Fibroblast of the conjunctiva (primary cell): Measurements from ENCODE around the gene KDM5A.

Source experiments
- DNase-seq: peaks from one replicate; pipeline ENCODE4 v3.0.0-alpha.2; 2010; ENCODE audit warnings: low read depth

Gene KDM5A

DNA sequence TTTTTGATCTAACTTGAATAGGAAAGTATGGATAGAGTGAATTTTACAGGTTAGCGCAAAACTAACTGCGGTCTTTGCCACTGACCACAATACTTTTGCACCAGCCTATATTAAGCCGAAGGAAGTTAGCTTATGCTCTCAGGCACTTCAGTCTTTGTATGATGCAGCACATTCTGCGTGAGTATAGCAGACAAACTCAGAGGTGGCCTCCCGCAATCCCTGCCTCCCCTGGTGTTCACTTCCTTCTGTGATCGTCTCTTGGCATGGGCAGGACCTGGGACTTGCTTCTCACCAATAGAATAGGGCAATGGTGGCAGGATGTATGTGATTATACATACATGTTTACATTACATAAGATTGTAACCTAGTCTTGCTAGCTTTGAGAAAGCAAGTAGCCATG, 116.2 kb downstream of the KDM5A start:
- DNase-seq, result no peak

DNA sequence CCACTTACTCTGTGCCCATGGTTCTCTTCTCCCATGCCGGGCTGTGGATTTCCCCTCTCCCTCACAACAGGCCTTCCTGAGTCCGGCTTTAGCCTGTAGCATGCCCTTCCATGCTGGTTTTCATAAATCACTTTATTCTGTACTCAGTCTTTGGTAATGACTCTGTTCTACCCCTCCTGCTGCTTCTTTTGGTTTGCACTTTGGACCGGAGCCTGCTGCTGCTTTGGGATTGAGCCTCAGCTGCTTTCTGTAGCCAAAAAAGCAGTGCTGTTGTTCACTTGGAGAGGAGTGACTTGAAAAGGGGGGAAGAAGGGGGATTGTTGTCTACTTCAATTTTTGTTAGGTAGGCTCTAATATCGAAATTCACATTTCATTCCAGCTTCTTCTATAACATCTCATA, 118.0 kb downstream of the KDM5A start:
- DNase-seq, result no peak

DNA sequence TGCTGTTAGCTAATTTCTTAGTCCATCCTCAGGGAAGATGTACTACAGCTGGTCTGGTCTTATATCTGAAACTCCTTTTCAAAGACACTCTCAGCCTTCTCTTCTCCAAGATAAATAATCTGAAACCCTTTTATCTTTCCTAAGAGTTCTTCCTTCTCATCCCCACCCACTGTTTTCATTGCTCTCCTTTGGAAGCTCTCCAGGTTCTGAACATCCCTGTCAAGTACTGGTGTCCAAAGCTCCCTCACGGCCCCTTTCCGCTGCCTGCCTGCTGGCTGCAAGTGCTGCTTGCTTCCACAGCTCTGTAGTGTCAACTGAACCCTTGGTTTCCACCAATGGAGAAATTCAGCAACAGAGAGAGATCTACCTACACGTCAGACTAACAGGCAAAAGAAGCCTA, 119.9 kb downstream of the KDM5A start:
- no peak for DNase-seq

DNA sequence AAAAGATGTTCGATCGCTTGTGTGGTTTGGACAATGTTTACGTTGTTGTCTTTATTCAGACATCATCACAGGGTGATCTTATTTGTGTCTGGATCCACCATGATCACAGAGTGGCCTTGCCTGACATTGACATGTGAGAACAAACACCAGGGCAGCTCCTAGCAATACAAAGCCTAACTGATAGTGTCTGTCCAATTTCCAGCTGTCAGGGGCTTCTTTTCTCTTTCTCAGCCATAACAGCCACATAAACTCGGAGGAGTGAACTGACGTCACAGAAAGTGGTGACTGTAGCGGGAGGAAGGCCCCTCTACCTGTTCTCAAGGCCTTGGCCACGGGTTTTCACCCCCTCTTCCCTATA, 120.7 kb downstream of the KDM5A start:
- no peak for DNase-seq

DNA sequence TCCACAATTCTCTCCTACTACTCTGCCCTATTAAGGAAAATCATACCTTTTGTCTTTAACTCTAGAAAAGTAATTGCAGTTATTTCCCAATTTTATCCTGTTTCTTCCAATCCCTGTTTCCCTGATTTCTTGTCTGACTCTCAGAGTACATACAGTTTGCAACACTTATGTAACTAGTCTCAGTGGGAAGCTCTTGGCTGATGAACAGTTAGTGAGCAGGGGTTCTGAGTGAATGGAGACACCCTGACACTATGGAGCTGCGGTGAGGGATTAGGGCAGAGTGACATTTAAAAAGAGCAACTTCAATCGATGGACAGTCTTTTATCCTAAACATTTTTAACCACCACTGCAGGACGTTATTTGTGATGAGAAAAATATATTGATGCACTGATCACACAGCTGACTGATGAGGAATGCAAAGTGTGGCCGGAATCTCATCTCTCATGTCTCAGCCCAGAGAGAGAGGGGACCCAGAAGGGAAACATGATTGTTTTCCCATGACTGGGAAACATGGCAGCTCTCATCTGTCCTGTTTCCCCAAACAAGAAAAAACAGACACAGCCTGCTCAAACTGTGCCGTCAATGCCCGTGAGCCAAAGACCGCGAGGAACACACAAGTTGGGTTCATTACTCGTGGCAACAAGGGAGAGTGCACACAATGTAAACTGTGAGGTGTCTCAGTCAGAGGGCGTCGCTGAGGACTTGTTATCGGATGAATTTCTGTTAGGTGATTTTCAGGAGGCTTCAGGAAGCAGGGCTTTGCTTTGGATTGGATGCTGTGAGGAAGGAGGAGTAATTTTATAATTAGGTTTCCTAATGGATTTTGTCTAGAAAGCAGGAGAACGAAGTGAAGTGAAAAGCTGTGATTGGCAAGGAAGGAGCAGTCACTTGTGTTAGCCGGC, 121.3 kb downstream of the KDM5A start:
- no peak for DNase-seq

DNA sequence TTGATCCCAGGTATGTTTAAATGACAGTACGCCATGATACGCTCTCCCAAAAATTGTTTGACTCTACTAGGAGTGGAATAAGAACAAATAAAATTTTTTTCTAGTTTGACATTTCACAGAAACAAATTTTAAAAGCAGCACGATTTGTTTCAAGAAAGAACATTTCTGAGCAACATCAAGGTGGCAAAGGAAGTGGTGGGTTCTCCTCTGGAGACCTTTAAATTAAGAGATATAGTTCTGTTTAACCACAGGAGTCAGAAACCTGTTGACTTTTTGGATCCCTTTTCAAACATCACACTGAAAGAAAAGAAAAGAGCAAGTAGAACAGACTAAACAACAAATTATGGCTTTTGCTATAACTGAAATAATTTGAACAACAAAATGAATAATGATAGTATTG, 124.0 kb downstream of the KDM5A start:
- DNase-seq, result no peak

DNA sequence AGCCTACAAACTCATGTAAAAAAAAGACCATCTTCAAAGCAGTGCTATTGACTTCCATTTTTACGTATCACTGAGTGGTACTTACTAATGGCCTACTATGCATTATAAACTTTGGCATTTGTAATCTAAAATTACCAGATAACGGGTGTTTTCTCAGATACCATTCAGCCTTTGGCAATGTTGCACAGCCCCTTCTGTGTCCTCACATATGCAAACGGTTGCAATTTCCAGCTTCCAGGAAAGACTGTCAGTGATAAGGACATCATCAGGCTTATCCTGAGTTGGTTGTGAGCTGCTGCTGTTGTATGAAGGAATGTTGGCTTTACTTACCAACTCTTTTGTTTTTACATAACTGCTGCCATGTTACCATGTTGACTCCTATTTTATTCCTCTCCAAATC, 124.9 kb downstream of the KDM5A start:
- no peak for DNase-seq

DNA sequence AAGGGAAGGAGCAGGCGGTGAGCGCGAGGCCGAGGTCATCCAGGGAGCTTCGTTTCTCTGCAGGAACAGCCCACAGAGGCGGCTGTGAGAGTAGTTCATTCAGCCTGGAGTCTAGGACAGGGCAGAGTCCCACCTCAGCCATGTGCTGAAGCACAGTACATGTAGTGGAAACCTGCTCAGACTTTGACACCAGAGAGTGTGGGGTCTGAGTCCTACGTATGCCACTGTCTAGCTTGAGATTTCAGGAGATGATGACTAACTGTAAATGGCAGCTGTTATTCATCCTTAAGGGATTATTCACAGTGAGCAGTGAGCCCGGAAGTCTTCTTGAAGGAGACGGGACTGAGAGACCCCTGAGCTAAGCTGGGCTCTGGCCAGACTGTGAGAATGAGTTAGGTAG, 125.5 kb downstream of the KDM5A start:
- no peak for DNase-seq

DNA sequence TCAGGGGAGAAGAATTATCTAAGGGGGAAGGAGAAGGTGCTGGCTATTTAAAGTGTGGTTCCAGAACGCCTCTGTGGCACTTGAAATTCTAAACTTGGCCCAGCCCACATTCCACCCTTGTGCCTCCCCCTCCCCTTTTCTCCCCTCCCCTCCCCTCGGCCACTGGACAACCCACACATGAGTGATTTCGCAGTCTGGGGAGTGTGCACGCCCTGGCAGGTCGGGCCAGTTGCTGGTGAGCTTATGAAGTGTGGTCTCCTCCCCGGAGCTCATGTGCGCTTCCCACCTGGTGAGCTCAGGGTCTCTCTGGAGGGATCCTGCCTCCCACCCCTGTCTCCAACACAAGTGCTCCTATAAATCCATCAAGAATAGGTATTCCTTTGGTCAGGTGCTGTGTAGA, 126.3 kb downstream of the KDM5A start, which contains the start of gene SLC6A13:
Gene SLC6A13 (minus strand): TSS at position 20 of the 400 bp plus-strand sequence. CDS start 2,784 bp downstream, outside the sequence.
- DNase-seq, result no peak

DNA sequence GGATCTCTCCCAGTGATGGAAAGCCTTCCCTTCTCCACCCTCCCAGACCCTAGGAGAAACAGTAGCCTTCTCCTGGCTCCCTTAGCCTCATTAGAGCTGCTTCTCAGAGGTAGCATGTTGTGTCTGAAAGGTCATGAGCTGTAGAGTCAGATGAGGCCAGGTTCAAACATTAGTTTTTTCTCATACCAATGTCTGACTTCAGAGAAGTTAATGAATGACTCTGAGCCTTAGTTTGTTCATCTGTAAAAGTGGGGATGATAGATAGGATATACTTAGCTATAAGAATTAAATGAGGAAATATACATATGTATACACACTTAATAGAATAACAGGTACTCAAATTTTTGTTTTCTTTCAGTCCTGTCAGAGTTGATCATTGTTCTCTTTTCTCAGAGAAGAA, 127.0 kb downstream of the KDM5A start:
- no peak for DNase-seq

DNA sequence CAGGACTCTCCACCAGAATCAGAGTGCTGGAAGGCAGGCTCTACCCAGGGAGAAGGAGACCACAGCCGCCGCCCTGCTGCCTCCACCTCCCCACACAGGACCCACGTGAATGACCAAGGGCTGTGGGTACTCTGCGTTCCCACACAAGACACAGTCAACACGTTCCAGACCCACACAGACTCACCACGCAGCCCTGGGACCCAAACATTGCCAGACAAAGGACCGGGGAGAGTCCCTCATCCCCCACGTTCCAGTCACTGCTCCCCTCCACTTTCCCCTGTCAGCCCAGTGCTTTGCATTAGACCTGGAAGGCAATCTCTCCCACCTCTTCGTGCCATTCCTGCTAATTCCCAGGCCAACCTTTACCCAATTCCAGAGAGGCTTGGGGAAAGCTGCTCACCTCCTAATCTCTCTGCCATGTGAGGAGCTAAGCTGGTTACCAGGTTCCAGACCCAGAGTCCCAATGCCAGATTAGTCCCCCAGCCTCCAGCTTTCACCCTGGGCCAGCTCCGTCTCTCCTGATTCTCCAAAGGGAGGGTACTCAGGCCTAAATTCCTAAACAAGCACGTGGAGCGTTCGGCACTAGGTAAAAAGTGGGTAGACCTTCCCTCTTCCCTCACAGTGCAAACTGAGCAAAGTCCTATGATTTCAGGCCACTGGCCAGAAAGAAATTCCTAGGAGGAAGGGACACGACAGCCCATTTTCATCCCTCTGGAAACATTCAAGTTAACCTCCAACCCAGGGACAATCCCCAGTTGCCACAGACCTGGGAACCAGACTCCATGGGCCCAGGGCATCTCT, 131.4 kb downstream of the KDM5A start:
- no peak for DNase-seq

DNA sequence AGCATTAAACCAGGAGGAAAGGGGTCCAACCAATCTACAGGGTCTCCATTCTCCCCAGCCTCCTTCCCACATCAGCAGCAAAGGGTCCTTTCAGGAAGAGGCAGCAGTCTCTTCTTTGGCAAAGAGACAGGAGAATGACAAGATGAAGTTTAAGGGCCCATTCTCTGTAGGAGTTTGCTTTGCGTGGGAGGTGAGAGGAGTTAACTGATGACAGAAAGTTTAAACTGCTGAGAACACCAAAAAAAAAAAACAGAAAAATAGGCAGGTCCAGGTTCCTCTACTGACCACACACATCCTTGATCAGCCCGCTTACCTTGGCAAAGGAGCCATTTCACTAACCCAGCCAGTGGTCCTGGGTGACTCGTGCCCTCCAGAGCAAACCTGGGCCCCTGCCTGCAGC, 132.2 kb downstream of the KDM5A start:
- DNase-seq, result no peak

DNA sequence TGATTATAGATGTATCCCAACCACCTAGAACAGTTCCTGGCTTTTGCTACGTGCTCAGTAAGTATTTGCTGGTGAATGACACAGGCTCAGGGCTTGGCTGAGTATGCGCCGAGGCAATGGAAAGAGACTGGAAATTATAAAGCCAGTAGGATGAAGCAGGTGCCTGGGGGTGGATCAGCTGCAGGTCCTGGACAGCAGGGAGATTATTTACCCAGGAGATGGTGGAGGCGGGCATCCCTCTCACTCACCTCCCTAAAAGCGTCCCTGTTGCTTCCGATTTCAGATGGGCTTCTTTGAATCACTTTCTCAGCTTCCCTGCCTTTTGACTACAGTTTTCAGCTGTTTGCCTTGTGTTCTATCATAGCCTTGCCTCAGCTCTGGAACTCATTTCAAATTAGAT, 132.9 kb downstream of the KDM5A start:
- DNase-seq, result no peak

DNA sequence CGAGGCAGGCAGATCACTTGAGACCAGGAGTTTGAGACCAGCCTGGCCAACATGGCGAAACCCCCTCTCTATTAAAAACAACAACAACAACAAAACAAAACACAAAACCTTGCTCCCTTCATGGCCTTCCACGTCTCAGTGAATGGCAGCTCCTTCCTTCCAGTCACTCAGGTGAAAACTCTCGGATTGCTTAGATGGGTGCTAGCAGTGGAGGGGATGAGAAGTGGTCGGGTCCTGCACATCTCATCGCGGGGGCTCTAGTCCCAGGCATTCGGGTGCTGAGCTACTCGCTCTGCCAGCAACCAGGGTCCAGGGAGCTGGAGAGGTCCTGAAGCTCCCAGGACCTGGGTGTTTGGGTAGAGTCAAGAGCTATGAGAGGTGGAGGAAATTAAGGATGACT, 134.2 kb downstream of the KDM5A start:
- no peak for DNase-seq

DNA sequence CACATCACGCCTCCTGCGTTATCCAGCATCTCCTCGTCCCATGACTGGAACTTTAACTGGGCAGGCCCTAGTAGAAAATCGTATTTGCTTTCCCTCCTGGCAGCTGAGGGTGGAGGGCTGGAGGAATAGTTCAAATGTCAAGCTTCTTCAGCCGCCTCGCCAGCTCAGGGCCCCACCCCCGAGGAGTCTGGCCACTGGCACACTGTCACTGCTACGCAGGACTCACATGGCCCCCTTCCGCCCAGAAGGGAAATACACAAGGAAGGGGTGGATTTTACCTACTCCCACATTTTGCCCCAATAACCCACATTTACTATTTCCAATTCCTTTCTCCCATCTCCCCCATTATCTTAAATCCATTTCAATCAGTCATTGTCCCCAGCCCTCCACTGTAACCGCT, 135.1 kb downstream of the KDM5A start:
- DNase-seq, result no peak

DNA sequence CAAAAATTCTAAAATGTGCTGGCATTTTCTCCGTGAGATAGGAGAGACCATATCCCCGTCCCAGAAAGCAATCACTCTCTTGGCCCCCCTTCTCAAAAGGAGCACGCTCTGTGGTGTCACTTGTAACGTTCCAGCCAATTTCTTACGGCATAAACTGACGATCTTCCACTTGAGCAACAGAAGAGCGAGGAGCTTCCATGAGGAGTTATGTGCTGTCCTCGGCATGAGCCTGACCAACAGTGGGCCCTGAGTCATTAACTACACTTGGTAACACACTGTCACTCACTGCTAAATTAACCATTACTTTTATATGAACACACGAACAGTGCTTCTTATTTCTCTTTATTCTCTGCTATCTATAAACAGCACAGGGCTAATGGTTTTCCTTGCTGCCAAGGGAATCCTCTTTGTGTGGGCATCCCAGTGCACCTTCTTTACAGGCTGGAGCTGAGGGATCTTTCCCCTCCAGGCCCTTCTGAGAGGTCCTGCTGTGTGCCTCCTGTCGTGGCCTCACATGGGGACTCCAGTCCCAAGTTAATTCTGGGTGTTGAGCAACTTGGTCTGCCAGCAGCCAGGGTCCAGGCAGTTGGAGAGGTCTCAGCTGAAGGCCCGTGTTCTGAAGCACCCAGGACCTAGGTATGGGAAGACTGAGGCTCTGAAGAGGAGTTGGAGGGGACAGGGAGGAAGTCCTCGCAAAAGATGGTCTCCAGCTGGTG, 135.8 kb downstream of the KDM5A start:
- DNase-seq, result no peak

DNA sequence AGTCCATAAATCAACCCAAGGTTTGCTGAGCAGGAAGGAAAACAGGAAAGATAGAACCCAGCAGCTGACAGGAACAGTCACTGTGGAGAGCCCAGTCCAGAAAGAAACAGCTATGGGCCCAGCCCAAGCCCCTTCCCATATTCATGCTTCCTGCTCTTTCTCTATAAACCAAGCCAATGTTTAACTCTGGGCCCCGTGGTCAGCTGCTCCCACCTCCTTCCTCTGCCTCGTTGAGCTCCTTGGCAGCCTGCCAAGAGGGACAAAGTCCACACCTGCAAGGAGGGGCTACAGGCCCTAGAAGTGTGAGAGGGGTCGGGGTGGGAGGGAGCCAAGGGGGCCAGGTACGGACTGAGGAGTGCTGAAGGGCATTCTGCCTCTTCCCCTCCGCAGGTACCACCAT, 136.5 kb downstream of the KDM5A start:
- DNase-seq, result no peak

DNA sequence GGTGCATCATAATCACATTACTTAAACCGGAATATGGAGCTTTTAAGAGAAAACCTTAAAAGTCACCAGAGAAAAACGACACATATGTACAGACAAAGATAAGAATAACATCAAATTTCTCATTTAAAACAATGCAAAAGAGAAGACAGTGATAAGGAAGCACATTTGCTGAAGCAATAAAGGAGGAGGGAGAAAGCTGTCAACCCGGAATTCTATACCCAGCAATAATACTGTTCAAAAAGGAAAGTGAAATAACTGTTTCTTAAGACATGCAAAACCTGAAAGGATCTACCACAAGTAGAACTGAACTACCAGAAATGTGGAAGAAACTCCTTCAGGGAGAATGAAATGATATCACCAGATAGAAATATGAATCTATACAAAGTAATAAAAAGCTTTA, 141.8 kb downstream of the KDM5A start:
- DNase-seq, result no peak

DNA sequence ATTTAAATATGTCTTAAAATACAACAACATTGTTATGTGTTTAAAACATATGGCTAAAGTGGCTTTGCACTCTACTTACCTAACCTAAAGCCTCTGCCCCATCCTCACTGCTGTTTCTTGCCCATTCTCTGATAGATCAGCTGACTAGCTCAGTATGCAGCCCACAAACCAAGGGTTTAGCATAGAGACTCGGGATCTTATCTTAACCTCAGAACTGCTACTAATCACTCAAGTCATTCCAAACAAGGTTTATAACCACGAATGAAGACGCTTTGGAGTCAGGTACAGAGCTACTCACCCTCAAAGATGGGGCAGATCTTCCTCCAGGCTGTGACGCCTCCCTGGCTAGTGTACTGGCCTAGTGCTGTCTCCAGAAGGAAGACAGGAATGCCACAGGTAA, 145.7 kb downstream of the KDM5A start:
- no peak for DNase-seq

DNA sequence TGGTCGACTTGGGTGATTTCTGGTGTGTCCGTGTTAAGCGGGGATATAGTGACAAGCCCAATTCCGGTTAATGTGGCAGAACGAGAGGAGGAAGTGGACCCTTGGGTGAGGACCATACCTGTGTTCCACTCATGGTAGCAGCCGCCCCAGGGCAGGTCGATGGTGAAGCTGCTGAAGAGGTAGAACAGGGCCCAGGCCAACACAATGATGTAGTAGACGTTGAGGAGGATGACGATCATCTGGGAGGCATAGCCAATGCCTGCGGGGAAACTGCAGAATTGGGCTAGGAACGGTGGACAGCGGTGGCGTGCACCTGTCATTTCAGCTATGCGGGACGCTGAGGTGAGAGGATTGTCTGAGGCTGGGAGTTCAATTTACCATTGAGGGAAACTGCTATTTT, 146.6 kb downstream of the KDM5A start:
- DNase-seq, result no peak

DNA sequence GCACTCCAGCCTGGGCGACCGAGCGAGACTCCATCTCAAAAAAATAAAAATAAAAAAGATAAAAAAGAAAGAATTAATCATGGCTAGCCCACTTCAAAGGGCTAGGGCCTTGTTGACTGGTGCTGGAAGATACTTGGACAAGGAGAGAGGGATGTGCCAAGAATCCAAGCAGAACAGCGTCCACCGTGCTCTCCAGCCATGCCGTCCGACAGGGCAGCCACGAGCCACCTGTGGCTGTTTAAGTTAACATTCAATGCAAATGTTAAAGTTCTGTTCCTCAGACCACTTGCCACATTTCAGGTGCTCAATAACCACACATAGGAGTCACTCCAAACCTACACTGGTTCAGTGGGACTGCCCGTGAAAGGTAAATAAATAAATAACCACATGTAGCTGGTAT, 147.9 kb downstream of the KDM5A start:
- no peak for DNase-seq

DNA sequence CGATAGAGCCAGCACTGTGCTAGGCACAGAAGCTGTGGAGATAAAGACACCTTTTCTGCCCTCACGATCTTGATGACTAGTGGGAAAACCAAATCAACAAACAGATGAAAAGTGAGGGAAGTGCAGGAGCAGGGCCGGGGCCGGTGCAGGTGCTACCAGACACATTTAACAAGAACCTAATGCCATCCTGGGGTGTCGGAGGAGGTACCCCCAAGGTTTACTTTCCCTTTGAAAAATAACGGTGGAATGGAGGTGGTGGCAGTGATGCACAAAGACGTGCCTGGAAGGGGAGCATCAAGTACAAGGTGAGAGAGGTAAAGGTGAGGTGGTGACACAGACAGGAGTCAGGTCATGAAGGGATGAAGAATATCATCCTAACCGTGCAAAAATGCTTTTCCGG, 148.6 kb downstream of the KDM5A start:
- DNase-seq, result no peak
